KG1 (cell line): ENCODE measurements around the gene U2AF2.
"Not testable (repeated sequence)": the region's sequence is repeated elsewhere in the genome, so short reads cannot be mapped to it uniquely, and the experiment has no call there.

Source experiments
- DNase-seq: peaks from one replicate; lab custom pipeline; 2025; lab: John Stamatoyannopoulos, UW

U2AF2 gene

DNA sequence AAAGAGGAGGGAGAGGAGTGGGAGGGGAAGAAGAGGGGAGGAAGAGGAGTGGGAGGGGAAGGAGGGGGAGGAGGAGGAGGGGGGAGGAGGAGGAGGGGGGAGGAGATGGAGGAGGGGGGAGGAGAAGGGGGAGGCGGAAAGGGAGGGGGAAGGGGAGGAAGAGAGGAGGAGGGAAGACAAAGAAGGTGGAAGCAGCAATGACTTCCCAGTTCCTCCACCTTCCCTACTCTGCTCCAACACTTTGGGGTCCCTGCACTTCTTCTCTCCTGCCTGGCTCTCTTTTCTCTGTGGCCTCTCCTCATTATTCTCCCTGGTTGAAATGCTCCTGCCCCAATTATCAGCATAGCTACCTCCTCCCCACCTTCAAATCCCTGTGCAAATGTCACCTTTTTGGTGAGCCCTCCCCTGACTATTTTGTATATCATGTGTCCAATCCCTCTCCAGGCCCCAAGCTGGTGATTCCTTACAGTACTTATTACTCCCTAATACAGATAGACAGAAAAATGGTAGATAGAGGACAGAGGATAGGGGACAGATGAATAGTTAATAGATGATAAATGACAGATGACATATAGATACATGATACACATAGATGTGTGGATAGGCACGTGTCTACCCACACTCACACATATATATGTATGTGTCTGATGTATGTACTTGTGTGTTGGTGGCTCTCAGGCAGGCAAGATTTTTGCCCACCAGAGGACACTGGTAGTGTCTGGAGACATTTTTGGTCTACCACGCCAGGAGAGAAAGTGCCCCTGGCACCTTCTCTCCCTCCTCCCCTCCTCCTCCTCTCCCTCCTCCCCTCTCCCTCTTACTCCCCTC is 58.2 kb downstream of the U2AF2 start:
- no peak for DNase-seq

DNA sequence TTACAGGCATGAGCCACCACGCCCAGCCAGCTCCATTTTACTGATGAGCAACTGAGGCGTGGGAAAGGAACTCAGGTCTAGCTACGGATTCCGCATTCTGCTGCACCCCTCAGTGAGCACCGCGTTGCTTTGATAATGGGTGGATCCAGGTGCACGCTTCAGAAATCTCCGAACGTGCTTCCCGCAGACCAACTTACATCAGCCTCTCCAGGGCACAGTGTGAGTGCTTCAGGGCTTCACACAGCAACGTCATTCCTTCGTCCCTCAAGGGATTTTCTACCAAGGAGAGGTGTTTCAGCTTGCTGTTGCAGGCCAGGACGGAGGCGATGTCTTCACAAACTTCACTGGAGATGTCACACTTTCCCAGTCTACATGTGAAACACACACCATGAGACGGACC is 61.7 kb downstream of the U2AF2 start:
- no peak for DNase-seq

DNA sequence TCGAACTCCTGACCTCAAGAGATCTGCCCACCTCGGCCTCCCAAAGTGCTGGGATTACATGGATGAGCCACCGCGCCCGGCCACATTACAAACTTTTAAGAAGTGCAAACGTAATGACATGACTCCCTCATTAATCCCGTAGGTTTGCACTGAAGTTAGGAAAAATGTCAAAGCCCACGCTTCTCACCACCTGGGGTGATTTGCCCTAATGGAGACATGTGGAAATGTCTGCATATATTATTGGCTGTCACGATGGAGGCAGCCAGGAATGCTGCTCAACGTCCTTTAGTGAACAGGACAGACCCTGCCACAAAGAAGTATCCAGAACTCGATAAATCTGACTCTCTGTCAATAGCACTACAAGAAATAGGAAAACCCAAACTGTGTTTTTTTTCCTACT is 62.4 kb downstream of the U2AF2 start:
- DNase-seq, result no peak

DNA sequence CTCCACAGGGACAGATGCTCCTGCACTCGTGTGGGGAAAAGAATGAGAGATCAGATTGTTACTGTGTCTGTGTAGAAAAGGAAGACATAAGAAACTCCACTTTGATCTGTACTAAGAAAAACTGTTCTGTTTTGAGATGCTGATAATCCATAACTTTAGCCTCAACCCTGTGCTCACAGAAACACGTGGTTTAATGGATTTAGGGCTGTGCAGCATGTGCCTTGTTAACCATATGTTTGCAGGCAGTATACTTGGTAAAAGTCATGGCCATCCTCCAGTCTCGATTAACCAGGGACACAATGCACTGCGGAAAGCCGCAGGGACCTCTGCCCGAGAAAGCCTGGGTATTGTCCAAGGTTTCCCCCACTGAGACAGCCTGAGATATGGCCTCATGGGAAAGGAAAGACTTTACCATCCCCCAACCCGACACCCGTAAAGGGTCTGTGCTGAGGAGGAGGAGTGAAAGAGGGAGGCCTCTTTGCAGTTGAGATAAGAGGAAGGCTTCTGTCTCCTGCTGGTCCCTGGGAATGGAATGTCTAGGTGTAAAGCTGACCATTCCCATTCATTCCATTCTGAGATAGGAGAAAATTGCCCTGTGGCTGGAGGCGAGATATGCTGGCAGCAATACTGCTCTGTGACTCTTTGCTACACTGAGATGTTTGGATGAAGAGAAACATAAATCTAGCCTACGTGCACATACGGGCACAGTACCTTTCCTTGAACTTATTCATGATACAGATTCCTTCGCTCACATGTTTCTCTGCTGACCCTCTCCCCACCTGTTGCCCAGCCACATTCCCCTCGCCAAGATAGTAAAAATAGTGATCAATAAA is 63.3 kb downstream of the U2AF2 start:
- not testable (repeated sequence) for DNase-seq

DNA sequence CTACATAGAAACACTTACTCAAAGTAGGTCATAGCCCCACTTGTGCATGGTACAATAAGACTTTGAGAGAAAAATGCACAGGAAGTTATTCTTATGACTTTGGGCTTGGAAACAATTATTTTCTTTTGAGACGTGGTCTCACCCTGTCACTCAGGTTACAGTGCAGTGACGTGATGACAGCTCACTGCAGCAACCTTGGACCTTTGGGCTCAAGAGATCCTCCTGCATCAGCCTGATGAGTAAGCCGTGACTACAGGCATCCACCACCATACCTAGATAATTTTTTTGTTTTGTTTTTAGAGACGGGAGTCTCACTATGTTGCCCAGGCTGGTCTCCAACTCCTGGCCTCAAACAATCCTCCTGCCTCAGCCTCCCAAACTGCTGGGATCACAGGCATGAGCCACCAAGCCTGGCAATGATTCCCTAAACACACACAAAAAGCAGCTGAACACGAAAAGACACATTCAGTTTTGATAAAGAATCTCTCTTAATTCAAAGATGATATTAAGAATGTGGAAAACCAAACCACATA is 65.4 kb downstream of the U2AF2 start:
- no peak for DNase-seq

DNA sequence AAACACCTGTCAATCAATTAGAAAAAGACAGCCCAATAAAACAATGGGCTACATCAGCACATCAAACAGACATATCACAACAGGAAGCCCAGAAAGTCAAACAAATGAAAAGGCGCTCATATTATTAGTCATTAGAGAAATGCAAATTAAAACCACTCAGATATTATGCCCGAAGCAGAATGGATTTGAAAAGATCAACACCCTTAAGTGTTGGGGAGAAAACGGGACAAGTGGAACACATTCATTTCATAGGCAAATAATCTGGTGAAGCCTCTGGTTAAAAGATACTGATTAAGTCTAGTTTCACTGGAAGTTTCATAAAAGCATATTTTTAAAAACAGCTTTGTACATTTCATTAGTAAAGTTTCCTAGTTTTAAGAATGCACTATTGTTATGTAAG is 66.0 kb downstream of the U2AF2 start:
- no peak for DNase-seq

DNA sequence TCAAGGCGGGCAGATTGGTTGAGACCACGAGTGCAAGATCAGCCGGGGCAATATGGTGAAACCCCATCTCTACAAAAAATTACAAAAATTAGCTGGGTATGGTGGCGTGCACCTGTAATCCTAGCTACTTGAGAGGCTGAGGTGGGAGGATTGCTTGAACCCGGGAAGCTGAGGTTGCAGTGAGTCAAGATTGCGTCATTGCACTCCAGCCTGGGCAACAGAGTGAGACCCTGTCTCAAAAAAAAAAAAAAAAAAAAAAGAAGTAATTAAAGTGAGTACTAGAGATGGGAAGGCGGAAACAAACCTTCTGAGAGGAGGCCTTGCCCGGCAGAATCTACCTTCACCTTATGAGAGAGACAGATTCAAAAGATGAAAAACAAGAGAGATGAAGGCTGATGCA is 68.7 kb downstream of the U2AF2 start:
- no peak for DNase-seq
